ENCODE data around the gene OPN5. TPM values are rescaled to one million over a fixed set of nuclear protein-coding genes. Genes with fewer than 3 reads are reported as not detected.

The OPN5 gene
- total RNA-seq, 1 experiment from 2014 or later, result not detected

GRCh38 chr6:47834196-47834595 is 52.4 kb downstream of the OPN5 start:
- no peaks in the 10 kb centered on the region for H3K36me3 ChIP-seq (ENCODE audit: low read depth)
- no peak overlapping the region for H3K4me2 ChIP-seq
- POLR2A ChIA-PET (ENCODE audit: unreplicated experiment), result no interaction called here
- no peak overlapping the region for H3K4me3 ChIP-seq
- no peak for DNase-seq
- H3K27ac ChIP-seq, result no peak overlapping the region
- no peaks in the 10 kb centered on the region for H3K9me2 ChIP-seq (ENCODE audit: insufficient read depth)
- H4K20me1 ChIP-seq (ENCODE audit: insufficient read depth), result no peaks in the 10 kb centered on the region
- H3K27me3 ChIP-seq (ENCODE audit: insufficient read depth, low read depth), result no peaks in the 10 kb centered on the region
- no peaks in the 10 kb centered on the region for H3K79me2 ChIP-seq (ENCODE audit: low read depth)
- H3F3A ChIP-seq (ENCODE audit: insufficient read depth, low read depth), result no peaks in the 10 kb centered on the region
- intact Hi-C loops (cut with micrococcal nuclease; ENCODE audit: unreplicated experiment), result no loop called here
- TF ChIP-seq CTCF (conservative IDR thresholded peaks at IDR 0.05) (no peak), EZH2 (IDR thresholded peaks at IDR 0.05; ENCODE audit: low read depth) (no peak)
- CTCF ChIA-PET, result no interaction called here
- H2AFZ ChIP-seq, result no peak overlapping the region
- H3K9me3 ChIP-seq (ENCODE audit: insufficient read depth, low read depth), result no peaks in the 10 kb centered on the region
- no peaks in the 10 kb centered on the region for H3K4me1 ChIP-seq (replicated peaks; ENCODE audit: insufficient read depth)
- BruUV-seq (replicated peaks), result no TSS peak

- Histone ChIP-seq H3K9me3 (ENCODE audit: insufficient read depth, low read depth) (no peaks in the 10 kb centered on the region), H3K79me2 (ENCODE audit: low read depth) (no peaks in the 10 kb centered on the region), H4K20me1 (ENCODE audit: insufficient read depth) (no peaks in the 10 kb centered on the region), H3K4me2 (no peak overlapping the region), H3K27me3 (ENCODE audit: insufficient read depth, low read depth) (no peaks in the 10 kb centered on the region), H3K4me1 (replicated peaks; ENCODE audit: insufficient read depth) (no peaks in the 10 kb centered on the region), H2AFZ (no peak overlapping the region), H3K27ac (no peak overlapping the region), H3K9me2 (ENCODE audit: insufficient read depth) (no peaks in the 10 kb centered on the region), H3K4me3 (no peak overlapping the region), H3K36me3 (ENCODE audit: low read depth) (no peaks in the 10 kb centered on the region), H3F3A (ENCODE audit: insufficient read depth, low read depth) (no peaks in the 10 kb centered on the region)
- DNase-seq, result no peak
- POLR2A ChIA-PET (ENCODE audit: unreplicated experiment), result no interaction called here
- CTCF ChIA-PET, result no interaction called here
- no TSS peak for BruUV-seq (replicated peaks)
- TF ChIP-seq CTCF (conservative IDR thresholded peaks at IDR 0.05), result no peak
- no peak for TF ChIP-seq EZH2 (IDR thresholded peaks at IDR 0.05; ENCODE audit: low read depth)
- intact Hi-C loops (cut with micrococcal nuclease; ENCODE audit: unreplicated experiment), result no loop called here
Observed at GRCh38 chr6:47836046-47836445, 54.2 kb downstream of the OPN5 start.

GRCh38 chr6:47836639-47837038 is 54.8 kb downstream of the OPN5 start:
- H3K9me2 ChIP-seq (ENCODE audit: insufficient read depth), result no peaks in the 10 kb centered on the region
- intact Hi-C loops (cut with micrococcal nuclease; ENCODE audit: unreplicated experiment), result no loop called here
- H3K9me3 ChIP-seq (ENCODE audit: insufficient read depth, low read depth), result no peaks in the 10 kb centered on the region
- no peaks in the 10 kb centered on the region for H3F3A ChIP-seq (ENCODE audit: insufficient read depth, low read depth)
- H4K20me1 ChIP-seq (ENCODE audit: insufficient read depth), result no peaks in the 10 kb centered on the region
- H3K79me2 ChIP-seq (ENCODE audit: low read depth), result no peaks in the 10 kb centered on the region
- H3K27me3 ChIP-seq (ENCODE audit: insufficient read depth, low read depth), result no peaks in the 10 kb centered on the region
- no peak overlapping the region for H2AFZ ChIP-seq
- no peaks in the 10 kb centered on the region for H3K36me3 ChIP-seq (ENCODE audit: low read depth)
- no peak for TF ChIP-seq CTCF (conservative IDR thresholded peaks at IDR 0.05)
- no peak for TF ChIP-seq EZH2 (IDR thresholded peaks at IDR 0.05; ENCODE audit: low read depth)
- BruUV-seq (replicated peaks), result no TSS peak
- H3K27ac ChIP-seq, result no peak overlapping the region
- H3K4me1 ChIP-seq (replicated peaks; ENCODE audit: insufficient read depth), result no peaks in the 10 kb centered on the region
- DNase-seq, result no peak
- H3K4me2 ChIP-seq, result no peak overlapping the region
- no peak overlapping the region for H3K4me3 ChIP-seq
- CTCF ChIA-PET, result no interaction called here
- POLR2A ChIA-PET (ENCODE audit: unreplicated experiment), result interaction anchor here (0.6 kb wide), 1 partner anchor 107 kb away, joined by 3 read pairs; no protein-coding TSS in a partner anchor
